HG02938 (cell line): ENCODE data around the gene SLCO2A1.

Experiments used
- ATAC-seq: cut with Tn5 transposase; IDR thresholded peaks from one replicate; pipeline ENCODE4 v1.9.1; 2021; ENCODE audit warnings: mild to moderate bottlenecking, moderate library complexity; ENCODE audit not compliant: unreplicated experiment

Gene SLCO2A1

DNA sequence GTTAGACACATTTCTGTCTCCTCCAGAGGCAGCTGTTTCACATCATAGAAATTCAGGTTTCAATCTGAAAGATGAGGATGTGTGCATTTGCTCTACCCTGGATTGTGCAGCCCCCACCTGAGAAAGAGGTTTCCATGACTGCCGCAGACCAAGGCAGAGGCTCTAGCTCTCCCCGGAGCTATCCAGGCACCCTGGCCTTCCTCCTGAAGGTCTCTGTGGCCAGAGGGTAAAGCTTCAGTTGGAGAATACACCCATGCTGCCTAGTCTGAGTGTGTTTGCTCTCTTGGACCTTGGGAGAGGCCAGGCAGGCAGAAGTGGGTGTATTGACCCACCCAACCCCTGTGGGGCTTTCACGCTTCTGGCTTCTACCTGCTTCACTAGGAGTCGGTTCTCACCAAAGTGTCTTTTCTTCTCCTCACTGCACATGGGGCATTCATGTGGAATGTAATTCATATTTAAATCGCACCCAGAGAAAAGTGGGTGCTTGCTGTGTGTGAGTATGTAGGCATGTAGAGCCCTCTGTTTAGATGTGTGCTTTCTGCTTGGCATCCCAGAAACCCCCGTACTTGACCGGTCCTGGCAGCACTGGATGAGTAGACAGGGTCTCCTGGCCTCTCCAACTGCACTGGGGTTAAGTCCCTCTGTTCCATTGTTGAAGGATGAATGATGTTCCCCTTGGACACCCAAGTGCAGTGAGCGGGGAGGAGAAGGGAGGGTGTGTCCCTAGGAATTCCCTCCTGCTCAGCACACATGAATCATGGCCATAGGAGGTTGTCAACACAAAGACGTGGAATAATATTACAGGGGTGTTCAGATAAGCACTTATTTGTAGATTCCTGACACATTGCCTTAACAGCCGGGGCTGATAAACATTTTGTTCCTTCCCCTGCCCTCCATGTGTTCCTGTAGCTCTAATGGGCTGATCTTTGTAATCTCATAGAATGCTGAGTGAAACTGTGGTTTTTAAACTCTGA lies 113.8 kb downstream of the SLCO2A1 start:
- no peak for ATAC-seq

DNA sequence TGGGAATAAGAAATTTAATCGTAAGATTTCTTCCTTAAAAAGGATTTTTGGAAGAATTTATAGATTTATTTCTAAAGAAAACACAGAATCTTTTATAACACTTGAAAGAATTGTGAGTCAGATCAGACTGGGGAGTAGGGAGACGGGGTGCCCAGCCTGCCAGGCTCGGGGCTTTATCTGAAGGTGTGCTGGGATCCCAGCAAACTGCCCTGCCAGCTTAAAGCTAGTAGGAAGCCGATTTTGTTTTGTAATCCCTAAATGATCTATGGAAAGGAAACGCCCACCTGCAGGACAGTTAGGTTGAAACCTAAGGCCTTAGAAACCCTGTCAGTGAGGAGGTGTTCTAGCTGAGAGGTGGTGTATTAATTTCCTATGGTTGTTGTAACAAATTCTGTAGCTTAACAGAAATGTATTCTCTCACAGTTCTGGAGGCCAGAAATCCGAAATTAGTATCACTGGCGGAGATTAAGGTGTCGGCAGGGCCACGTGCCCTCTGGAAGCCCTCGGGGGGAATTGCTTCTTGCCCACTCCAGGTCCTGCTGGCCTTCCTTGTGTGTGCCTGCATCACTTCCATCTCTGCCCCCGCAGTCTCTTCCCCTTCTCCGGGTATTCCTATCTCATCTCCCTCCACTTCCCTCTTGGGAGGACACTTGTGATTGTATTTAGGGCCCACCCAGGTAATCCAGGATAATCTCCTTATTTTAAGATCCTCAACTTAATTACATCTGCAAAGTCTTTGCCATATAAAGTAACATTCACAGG lies 114.7 kb downstream of the SLCO2A1 start:
- ATAC-seq, result no peak

- no peak for ATAC-seq
These were observed 119.3 kb downstream of the SLCO2A1 start for GRCh38 chr3:133910422-133910821.

DNA sequence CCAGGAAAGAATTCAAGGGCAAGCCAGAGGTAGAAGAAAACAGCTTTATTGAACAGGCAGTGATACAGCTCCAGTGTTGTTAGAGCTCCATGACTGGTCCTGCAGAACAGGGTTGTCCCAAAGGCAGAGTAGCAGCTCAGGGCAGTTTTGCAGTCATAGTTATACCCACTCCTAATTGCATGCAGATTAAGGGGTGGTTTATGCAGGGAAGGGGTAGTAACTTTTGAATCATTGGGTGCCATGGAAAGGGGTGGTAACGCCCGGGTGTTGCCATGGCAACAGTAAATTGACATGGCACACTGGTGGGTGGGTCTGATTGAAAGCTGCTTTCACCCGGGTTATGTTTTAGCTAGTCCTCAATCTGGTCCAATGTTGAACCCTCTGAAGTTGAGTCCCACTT lies 124.3 kb downstream of the SLCO2A1 start:
- no peak for ATAC-seq

GRCh38 chr3:133901847-133902246 lies 127.9 kb downstream of the SLCO2A1 start:
- ATAC-seq, result no peak

- ATAC-seq, result no peak
These were observed 128.6 kb downstream of the SLCO2A1 start for GRCh38 chr3:133901083-133901482.

- no peak for ATAC-seq
These were observed 130.4 kb downstream of the SLCO2A1 start for GRCh38 chr3:133899311-133899710.

DNA sequence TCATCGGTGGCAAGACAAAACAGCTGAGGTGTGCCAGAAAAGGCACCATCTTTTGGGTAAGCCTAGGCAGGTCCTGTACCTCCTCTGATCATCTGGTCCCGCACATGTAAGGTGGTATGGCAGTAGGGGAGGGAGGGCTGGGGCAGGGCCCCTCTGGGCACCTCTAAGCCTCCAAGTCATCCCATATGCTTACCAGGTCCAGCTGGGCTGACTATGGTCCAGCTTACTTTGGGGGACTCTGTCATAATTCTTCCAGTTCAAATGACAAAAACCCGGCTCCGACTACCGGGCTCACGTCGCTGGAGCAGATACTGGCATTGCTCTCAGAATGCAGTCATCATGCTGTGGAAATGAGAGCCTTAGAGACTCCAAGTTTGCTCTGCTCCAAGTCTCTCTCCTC lies 132.2 kb downstream of the SLCO2A1 start:
- no peak for ATAC-seq

GRCh38 chr3:133896002-133896761 lies 133.5 kb downstream of the SLCO2A1 start:
- ATAC-seq, result peak; percentile 20

DNA sequence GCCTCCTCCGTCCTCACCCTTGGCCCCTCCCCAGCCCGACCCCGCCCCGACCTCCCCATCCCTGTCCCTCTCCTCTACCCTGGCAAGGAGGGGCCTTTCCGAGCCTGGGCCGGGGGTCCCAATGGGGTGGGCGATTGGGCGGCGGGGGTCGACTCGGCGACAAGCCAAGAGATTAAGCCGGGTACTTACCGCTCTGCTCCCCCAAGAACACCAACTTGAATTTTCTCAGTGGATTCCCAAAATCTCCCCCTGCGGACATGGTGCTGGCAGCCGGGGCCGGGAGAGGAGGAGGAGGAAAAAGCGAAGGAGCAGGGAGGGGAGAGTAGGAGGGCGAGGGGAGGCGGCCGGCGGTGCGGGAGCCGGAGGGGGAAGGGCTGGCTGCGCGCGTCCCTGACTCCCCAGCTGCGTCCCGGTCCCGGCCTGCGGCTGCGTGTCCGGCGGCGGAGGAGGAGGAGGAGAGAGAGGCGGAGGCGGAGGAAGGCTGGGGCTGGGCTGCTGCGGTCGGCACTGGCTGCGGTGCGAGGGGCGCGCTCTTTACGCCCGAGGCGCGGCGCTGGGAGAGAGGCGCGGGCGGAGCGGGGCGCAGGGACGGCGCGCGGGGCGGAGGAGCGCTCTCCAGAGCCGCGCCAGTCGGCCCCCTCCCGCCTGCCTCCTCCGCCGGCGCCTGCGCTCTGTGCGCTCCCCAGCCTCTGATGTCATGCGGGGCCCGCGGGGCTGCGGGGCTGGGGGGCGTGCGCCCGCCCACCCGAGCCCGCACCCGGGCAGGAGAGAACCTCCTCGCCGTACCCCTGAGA lies 134.3 kb downstream of the SLCO2A1 start, which contains the start of gene RAB6B:
Gene RAB6B, minus strand, starts transcription at position 675 of the 794 bp plus-strand sequence. Its CDS starts 416 bp downstream, at position 259.
- peak; percentile 43 for ATAC-seq

GRCh38 chr3:133894353-133895207 lies 135.1 kb downstream of the SLCO2A1 start:
- ATAC-seq, result no peak

DNA sequence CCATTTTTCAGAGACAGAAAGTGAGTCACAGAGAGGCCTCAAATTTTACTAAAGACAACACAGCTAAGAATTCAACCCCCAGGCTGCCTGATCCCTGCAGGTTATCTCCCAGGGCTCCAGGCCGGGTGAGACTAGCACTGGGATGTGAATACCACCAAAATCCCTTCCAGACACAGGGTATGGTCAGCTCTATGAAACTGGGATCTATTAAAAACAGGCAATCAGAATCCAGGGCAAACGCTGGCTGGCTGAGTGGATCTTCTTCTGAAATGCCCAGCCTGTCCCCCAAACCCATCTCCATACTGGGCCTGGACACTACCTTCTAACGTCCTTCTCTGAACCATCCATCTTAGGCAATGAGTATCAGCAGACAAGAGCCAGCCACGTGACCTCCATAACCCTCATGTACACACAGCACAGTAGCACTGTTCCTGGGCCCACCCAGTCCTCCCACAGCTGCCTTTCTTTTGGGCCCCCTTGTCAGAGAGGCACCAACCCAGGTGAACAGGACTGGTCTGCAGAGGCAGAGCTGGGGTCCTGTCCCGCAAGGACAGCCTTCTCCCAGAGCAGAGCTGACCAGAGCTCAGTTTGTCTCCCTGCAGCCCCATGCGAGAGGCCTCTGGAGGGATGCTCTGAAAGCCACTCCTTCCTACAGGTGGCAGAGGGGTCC lies 135.9 kb downstream of the SLCO2A1 start:
- ATAC-seq, result no peak

DNA sequence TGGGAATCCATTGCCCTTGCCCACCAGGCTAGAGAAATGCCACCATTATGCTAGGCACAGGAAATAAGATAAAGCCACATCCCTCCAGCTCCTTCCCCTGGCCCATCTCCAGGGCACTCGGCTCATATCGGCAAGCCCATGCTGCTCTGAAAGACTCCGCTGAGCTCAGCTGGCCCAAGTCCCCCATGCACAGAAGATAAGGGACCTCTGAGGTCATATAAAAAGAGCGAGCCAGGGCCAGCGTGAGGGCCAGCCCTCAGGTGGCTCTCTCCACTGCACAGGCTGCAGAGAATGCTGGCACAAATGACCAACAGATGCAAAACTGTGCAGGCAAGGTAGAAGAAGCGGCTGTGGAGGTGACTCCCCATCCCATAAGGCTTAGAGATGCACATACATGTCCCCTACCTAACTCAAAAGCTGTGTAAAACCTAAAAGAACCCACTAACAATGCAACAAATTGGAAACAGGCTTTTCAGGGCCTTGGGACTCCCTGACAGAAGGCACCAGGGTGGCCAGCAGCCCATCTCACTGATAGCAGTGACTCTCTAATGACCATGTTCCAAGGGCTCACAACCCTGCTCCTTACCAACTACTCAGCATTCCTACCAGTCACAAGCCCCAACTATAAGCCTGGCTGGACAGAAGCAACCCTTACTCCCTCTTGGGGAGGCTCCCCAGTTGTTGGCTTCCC lies 137.0 kb downstream of the SLCO2A1 start:
- ATAC-seq, result no peak

DNA sequence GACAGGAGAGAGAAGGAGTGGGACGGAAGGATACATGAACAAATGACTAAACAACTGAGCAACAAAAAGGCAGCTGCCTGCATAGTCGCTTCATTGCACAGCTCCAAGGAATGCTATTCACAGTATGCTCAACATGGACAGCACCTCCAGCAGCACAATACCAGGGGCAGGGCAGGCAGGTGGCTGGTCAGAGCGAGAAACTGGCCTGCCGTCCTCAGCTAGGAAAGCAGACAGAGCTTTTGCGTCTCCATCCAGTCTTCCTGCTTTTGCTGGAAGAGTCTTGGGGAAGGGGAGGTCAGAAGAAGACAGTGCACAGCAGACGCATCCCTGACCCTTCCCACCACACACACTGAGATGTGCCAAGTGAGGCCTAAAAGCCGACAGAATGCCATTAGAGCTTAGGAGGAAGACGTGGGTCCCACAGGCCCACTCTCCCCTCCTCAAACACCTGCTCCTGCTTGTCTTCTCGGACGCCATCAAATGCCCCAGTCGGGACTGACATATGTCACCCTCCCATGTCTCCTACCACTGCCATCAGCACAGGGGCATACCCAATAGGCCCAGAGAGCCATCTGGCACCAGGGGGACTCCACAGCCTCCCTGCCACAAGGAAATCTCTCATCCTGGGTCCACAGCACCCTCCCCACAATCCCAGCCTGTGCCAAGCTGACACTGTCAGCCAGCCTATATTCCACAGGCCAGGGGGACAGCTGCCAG lies 137.9 kb downstream of the SLCO2A1 start:
- ATAC-seq, result no peak

GRCh38 chr3:133890972-133891644 lies 138.6 kb downstream of the SLCO2A1 start:
- no peak for ATAC-seq

DNA sequence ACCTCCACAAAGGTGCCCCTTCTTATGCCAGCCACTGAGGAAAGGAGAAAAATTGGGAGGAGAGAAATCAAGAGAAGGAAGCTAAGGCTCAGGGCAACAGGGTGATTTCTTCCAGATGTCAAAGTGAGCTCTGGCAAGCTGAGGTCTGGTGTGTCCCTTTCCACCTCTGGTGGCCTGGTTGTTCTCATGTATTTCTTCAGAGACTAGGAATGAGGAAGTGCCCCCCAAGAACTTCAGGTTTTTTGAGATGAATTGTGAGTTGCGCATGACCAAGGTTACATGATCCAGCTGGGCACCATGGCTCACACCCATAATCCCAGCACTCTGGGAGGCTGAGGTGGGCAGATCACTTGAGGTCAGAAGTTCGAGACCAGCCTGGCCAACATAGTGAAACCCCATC lies 139.7 kb downstream of the SLCO2A1 start:
- no peak for ATAC-seq
